Measurements from ENCODE around the gene RPLP1. TPM values are rescaled to one million over a fixed set of nuclear protein-coding genes. Genes with fewer than 3 reads are reported as not detected.

The RPLP1 gene
- total and polyA plus RNA-seq, 9 of the 15 experiments (the other 6 are each of a cell fraction or from before 2014, with no cell fraction given) = 76.3 to 3,053 (median 847) TPM

DNA sequence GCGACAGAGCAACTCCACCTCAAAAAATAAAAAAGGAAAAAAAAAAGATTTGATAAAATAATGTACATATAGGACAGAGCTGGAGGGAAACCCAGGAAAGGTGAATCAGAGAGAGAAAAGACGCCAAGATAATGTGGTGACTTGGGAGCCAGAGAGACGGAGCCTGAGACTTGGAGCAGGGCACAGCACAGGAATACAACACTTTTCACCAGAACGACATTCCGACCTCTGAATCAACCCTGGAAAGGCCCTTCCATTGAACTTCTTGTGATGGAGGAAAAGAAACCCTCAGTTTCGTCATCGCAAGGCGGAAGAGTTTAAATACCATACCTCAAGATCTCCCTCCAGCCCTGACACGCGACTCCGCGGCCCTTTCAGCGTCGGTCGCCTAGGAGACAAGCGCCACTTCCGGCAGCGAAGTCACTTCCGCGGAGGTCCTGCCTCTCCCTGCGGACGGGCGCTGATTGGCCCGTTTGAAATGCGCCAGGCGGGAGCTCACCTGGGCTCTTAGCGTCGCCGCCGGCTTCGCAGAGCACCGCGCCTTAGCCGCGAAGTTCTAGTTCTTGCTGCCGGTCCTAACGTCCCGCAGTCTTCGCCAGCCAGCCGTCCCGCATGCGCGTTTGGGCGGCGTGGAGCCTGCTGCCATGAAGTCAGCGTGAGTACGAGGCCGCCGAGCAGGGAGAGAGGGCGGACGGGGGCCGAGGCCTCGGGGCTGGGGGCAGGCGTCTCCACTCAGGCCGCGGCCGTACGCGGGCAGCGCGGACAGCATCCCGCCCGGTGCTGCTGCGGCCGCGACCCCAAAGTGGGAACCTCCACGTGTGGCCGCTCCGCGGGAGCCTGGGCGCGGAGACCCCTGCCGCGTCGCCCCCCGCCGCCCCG lies 38.6 kb upstream of the RPLP1 start, which contains the start of gene KIF23 (continued):
- TF ChIP-seq, protein P1, sequence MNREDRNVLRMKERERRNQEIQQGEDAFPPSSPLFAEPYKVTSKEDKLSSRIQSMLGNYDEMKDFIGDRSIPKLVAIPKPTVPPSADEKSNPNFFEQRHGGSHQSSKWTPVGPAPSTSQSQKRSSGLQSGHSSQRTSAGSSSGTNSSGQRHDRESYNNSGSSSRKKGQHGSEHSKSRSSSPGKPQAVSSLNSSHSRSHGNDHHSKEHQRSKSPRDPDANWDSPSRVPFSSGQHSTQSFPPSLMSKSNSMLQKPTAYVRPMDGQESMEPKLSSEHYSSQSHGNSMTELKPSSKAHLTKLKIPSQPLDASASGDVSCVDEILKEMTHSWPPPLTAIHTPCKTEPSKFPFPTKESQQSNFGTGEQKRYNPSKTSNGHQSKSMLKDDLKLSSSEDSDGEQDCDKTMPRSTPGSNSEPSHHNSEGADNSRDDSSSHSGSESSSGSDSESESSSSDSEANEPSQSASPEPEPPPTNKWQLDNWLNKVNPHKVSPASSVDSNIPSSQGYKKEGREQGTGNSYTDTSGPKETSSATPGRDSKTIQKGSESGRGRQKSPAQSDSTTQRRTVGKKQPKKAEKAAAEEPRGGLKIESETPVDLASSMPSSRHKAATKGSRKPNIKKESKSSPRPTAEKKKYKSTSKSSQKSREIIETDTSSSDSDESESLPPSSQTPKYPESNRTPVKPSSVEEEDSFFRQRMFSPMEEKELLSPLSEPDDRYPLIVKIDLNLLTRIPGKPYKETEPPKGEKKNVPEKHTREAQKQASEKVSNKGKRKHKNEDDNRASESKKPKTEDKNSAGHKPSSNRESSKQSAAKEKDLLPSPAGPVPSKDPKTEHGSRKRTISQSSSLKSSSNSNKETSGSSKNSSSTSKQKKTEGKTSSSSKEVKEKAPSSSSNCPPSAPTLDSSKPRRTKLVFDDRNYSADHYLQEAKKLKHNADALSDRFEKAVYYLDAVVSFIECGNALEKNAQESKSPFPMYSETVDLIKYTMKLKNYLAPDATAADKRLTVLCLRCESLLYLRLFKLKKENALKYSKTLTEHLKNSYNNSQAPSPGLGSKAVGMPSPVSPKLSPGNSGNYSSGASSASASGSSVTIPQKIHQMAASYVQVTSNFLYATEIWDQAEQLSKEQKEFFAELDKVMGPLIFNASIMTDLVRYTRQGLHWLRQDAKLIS (CRISPR knock-in tag; IDR thresholded peaks at IDR 0.05) = peak; percentile 84; the same call in 1 of the 2 replicates
- TF ChIP-seq MBD2 (IDR thresholded peaks at IDR 0.05; ENCODE audit: borderline replicate concordance, low read depth) (peak; percentile 61; the same call in 1 of the 2 replicates), L3MBTL2 (IDR thresholded peaks at IDR 0.05) (peak; percentile 94), STAT5B (CRISPR knock-in tag; IDR thresholded peaks at IDR 0.05) (no peak), GABPA (tag; conservative IDR thresholded peaks at IDR 0.05; ENCODE audit: low read depth) (peak; percentile 95), MEIS2 (IDR thresholded peaks at IDR 0.05; ENCODE audit: partially characterized antibody) (peak; percentile 28), GTF2E2 (tag; IDR thresholded peaks at IDR 0.05) (peak; percentile 55; the same call in 1 of the 2 replicates), PHF20 (IDR thresholded peaks at IDR 0.05; ENCODE audit: partially characterized antibody) (peak; percentile 42)
- TF ChIP-seq, protein P2, sequence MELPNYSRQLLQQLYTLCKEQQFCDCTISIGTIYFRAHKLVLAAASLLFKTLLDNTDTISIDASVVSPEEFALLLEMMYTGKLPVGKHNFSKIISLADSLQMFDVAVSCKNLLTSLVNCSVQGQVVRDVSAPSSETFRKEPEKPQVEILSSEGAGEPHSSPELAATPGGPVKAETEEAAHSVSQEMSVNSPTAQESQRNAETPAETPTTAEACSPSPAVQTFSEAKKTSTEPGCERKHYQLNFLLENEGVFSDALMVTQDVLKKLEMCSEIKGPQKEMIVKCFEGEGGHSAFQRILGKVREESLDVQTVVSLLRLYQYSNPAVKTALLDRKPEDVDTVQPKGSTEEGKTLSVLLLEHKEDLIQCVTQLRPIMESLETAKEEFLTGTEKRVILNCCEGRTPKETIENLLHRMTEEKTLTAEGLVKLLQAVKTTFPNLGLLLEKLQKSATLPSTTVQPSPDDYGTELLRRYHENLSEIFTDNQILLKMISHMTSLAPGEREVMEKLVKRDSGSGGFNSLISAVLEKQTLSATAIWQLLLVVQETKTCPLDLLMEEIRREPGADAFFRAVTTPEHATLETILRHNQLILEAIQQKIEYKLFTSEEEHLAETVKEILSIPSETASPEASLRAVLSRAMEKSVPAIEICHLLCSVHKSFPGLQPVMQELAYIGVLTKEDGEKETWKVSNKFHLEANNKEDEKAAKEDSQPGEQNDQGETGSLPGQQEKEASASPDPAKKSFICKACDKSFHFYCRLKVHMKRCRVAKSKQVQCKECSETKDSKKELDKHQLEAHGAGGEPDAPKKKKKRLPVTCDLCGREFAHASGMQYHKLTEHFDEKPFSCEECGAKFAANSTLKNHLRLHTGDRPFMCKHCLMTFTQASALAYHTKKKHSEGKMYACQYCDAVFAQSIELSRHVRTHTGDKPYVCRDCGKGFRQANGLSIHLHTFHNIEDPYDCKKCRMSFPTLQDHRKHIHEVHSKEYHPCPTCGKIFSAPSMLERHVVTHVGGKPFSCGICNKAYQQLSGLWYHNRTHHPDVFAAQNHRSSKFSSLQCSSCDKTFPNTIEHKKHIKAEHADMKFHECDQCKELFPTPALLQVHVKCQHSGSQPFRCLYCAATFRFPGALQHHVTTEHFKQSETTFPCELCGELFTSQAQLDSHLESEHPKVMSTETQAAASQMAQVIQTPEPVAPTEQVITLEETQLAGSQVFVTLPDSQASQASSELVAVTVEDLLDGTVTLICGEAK (IDR thresholded peaks at IDR 0.05) = peak; percentile 92
- TF ChIP-seq, protein P2 (CRISPR knock-in tag; IDR thresholded peaks at IDR 0.05) = no peak
- TF ChIP-seq, protein P3, sequence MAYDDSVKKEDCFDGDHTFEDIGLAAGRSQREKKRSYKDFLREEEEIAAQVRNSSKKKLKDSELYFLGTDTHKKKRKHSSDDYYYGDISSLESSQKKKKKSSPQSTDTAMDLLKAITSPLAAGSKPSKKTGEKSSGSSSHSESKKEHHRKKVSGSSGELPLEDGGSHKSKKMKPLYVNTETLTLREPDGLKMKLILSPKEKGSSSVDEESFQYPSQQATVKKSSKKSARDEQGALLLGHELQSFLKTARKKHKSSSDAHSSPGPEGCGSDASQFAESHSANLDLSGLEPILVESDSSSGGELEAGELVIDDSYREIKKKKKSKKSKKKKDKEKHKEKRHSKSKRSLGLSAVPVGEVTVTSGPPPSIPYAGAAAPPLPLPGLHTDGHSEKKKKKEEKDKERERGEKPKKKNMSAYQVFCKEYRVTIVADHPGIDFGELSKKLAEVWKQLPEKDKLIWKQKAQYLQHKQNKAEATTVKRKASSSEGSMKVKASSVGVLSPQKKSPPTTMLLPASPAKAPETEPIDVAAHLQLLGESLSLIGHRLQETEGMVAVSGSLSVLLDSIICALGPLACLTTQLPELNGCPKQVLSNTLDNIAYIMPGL (CRISPR knock-in tag; IDR thresholded peaks at IDR 0.05) = 0 out of 2 replicates have a peak, but pooled peaks have one; percentile 25

Data from K562 (cell line).